HEK293 (cell line): Measurements from ENCODE around the gene NUP58.

Experiments
- AEBP2 ChIP-seq: fragments of 450-650 bp; formaldehyde crosslinking; IDR thresholded peaks from 2 replicates; pipeline ENCODE4 v1.5.1; 2016; ENCODE audit warnings: missing biosample characterization, missing genetic modification characterization, borderline replicate concordance
- ATF2 ChIP-seq: fragments of 450-650 bp; formaldehyde crosslinking; IDR thresholded peaks from 2 replicates; pipeline ENCODE4 v1.5.1; 2016; ENCODE audit warnings: missing biosample characterization, missing genetic modification characterization, low read depth
- GLI2 ChIP-seq: fragments of 450-650 bp; formaldehyde crosslinking; IDR thresholded peaks from 2 replicates; pipeline ENCODE4; 2017; ENCODE audit warnings: missing biosample characterization, missing genetic modification characterization, low read depth, borderline replicate concordance
- HOXC10 ChIP-seq: sonication (generic); formaldehyde crosslinking; IDR thresholded peaks from 2 replicates; pipeline ENCODE4 v1.8.1; 2023; ENCODE audit warnings: mild to moderate bottlenecking, missing genetic modification reagents
- INSM2 ChIP-seq: fragments of 450-650 bp; formaldehyde crosslinking; IDR thresholded peaks from 2 replicates; pipeline ENCODE4 v1.5.1; 2016; ENCODE audit warnings: missing biosample characterization, missing genetic modification characterization
- PATZ1 ChIP-seq: fragments of 450-650 bp; formaldehyde crosslinking; IDR thresholded peaks from 2 replicates; pipeline ENCODE4 v1.5.1; 2016; ENCODE audit warnings: missing biosample characterization, missing genetic modification characterization
- SETDB1 ChIP-seq: IDR thresholded peaks from one replicate; pipeline ENCODE4 v1.6.1; 2017; ENCODE audit warnings: mild to moderate bottlenecking, low read length, moderate library complexity, mixed read lengths; ENCODE audit not compliant: insufficient read length
- ZBTB6 ChIP-seq: fragments of 450-650 bp; formaldehyde crosslinking; IDR thresholded peaks from 2 replicates; pipeline ENCODE4 v1.5.1; 2017; ENCODE audit warnings: missing biosample characterization, missing genetic modification characterization
- ZFP3 ChIP-seq: fragments of 450-650 bp; formaldehyde crosslinking; IDR thresholded peaks from 2 replicates; pipeline ENCODE4 v1.5.1; 2016; ENCODE audit warnings: low read depth, missing biosample characterization, missing genetic modification characterization
- ZNF148 ChIP-seq: fragments of 450-650 bp; formaldehyde crosslinking; IDR thresholded peaks from 2 replicates; pipeline ENCODE4 v1.5.0; 2017; ENCODE audit warnings: missing biosample characterization, missing genetic modification characterization, borderline replicate concordance
- ZNF239 ChIP-seq: fragments of 450-650 bp; formaldehyde crosslinking; IDR thresholded peaks from 2 replicates; pipeline ENCODE4 v1.5.1; 2016; ENCODE audit warnings: missing biosample characterization, missing genetic modification characterization
- ZNF248 ChIP-seq: fragments of 450-650 bp; formaldehyde crosslinking; IDR thresholded peaks from 2 replicates; pipeline ENCODE4 v1.5.1; 2017; ENCODE audit warnings: missing biosample characterization, missing genetic modification characterization
- ZNF311 ChIP-seq: fragments of 450-650 bp; formaldehyde crosslinking; IDR thresholded peaks from 2 replicates; pipeline ENCODE4 v1.5.1; 2017; ENCODE audit warnings: missing biosample characterization, missing genetic modification characterization, borderline replicate concordance
- ZNF391 ChIP-seq: fragments of 450-650 bp; formaldehyde crosslinking; IDR thresholded peaks from 2 replicates; pipeline ENCODE4 v1.5.1; 2016; ENCODE audit warnings: low read depth, missing biosample characterization, missing genetic modification characterization, borderline replicate concordance
- ZNF423 ChIP-seq: fragments of 450-650 bp; formaldehyde crosslinking; IDR thresholded peaks from 2 replicates; pipeline ENCODE4 v1.5.1; 2016; ENCODE audit warnings: missing biosample characterization, missing genetic modification characterization
- ZNF513 ChIP-seq: fragments of 450-650 bp; IDR thresholded peaks from 2 replicates; pipeline ENCODE4 v1.5.1; 2018; ENCODE audit warnings: missing biosample characterization, missing genetic modification characterization
- ZNF558 ChIP-seq: fragments of 450-650 bp; formaldehyde crosslinking; IDR thresholded peaks from 2 replicates; pipeline ENCODE4 v1.5.1; 2016; ENCODE audit warnings: missing biosample characterization, missing genetic modification characterization
- ZNF561 ChIP-seq: fragments of 450-650 bp; IDR thresholded peaks from 2 replicates; pipeline ENCODE4 v1.5.1; 2018; ENCODE audit warnings: missing biosample characterization, missing genetic modification characterization, borderline replicate concordance
- ZNF596 ChIP-seq: fragments of 450-650 bp; IDR thresholded peaks from 2 replicates; pipeline ENCODE4 v1.5.0; 2018; ENCODE audit warnings: missing biosample characterization, mild to moderate bottlenecking, missing genetic modification characterization, moderate library complexity
- ZNF639 ChIP-seq: fragments of 450-650 bp; formaldehyde crosslinking; IDR thresholded peaks from 2 replicates; pipeline ENCODE4 v1.5.1; 2016; ENCODE audit warnings: missing biosample characterization, missing genetic modification characterization
- ZNF645 ChIP-seq: fragments of 450-650 bp; formaldehyde crosslinking; IDR thresholded peaks from 2 replicates; pipeline ENCODE4; 2016; ENCODE audit warnings: missing biosample characterization, missing genetic modification characterization
- ZNF701 ChIP-seq: fragments of 450-650 bp; formaldehyde crosslinking; IDR thresholded peaks from 2 replicates; pipeline ENCODE4 v1.5.1; 2016; ENCODE audit warnings: missing biosample characterization, missing genetic modification characterization
- ZNF76 ChIP-seq: fragments of 450-650 bp; formaldehyde crosslinking; IDR thresholded peaks from 2 replicates; pipeline ENCODE4; 2016; ENCODE audit warnings: low read depth, missing biosample characterization, missing genetic modification characterization, borderline replicate concordance

Gene NUP58

GRCh38 chr13:25301347-25302113 is at the start of gene NUP58 (continued):
- TF ChIP-seq ZNF513 (tag by site-specific recombination) (no peak), ZNF639 (tag by site-specific recombination) (0 out of 2 replicates have a peak, but pooled peaks have one; percentile 19), INSM2 (tag by site-specific recombination) (no peak), ZNF423 (tag by site-specific recombination) (no peak), ZNF596 (tag by site-specific recombination) (no peak), PATZ1 (tag by site-specific recombination) (peak; percentile 41; the same call in 1 of the 2 replicates), ZNF239 (no peak), ZNF561 (tag by site-specific recombination) (no peak), ZNF76 (tag by site-specific recombination) (peak; percentile 86), HOXC10 (CRISPR knock-in tag) (no peak), ZNF148 (tag by site-specific recombination) (no peak), ZNF248 (no peak), ZNF701 (tag by site-specific recombination) (no peak), AEBP2 (no peak), ZNF391 (tag by site-specific recombination) (no peak), ZFP3 (no peak), ATF2 (tag by site-specific recombination) (no peak), ZNF645 (tag by site-specific recombination) (no peak), SETDB1 (no peak), ZNF558 (tag by site-specific recombination) (no peak), ZBTB6 (tag by site-specific recombination) (no peak), ZNF311 (tag by site-specific recombination) (no peak), GLI2 (tag by site-specific recombination) (no peak)
